ENCODE measurements around the gene FABP2. TPM values are rescaled to one million over a fixed set of nuclear protein-coding genes. Genes with fewer than 3 reads are reported as not detected.

Gene FABP2
- total and polyA plus RNA-seq, 3 donors from 2014 or later = not detected

DNA sequence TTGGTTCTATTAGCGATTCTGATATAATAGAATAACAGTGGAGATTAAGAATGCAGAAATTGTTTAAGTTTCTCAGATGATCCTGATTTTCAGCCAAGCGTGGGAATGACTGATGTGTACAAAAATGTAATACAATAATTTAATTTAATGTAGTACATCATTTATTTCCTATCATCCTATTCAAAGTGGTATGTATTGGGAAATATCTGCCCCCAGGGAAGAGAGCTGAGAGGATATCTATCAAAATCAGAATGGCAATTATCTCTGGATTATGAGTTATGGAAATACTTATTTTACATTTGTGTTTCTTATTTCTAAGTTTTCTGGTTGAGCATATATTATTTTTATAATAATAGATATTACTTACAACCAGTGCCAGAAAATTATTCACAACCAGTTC lies 3.9 kb downstream of the FABP2 start:
- Histone ChIP-seq H3K9me3 (no peaks in the 10 kb centered on the region), H3K27me3 (no peaks in the 10 kb centered on the region), H3K36me3 (ENCODE audit: low read depth, missing control alignments) (no peaks in the 10 kb centered on the region), H3K4me3 (no peak overlapping the region), H3K4me1 (no peaks in the 10 kb centered on the region), H3K27ac (no peak overlapping the region)
- intact Hi-C loops (cut with DNase I; ENCODE audit: low total_unique reads) = no loop called here
- no peak for TF ChIP-seq POLR2A (IDR thresholded peaks at IDR 0.05)
- TF ChIP-seq CTCF (IDR thresholded peaks at IDR 0.05) = no peak
- DNase-seq = no peak
- 49 to 72% methylated on average over 2 of the region's 2 CpGs for WGBS, 2 donors

DNA sequence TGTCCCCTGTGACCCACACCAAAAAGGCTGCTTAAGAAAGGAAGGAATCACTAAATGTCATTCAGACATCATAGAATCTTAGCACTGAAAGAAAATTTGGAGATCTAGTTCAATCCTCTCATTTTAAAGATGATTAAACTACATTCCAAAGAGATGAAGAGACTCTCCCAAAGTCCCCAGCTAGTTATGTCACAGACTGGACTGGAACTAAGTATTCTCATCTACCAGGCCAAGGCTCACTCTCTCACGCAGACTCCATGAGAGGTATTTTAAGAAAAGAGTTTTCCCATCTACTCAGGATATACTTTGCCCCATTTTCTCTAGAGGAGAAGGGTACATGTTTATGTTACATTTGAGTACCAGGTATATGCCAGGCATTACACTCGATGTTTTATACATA lies 6.9 kb downstream of the FABP2 start:
- Histone ChIP-seq H3K27me3 (no peaks in the 10 kb centered on the region), H3K27ac (no peak overlapping the region), H3K4me1 (no peaks in the 10 kb centered on the region), H3K4me3 (no peak overlapping the region), H3K9me3 (no peaks in the 10 kb centered on the region), H3K36me3 (ENCODE audit: low read depth, missing control alignments) (no peaks in the 10 kb centered on the region)
- WGBS, 2 donors = 82 to 86% methylated on average over 2 of the region's 2 CpGs
- TF ChIP-seq POLR2A (IDR thresholded peaks at IDR 0.05) (no peak), CTCF (IDR thresholded peaks at IDR 0.05) (no peak)
- no peak for DNase-seq
- intact Hi-C loops (cut with DNase I; ENCODE audit: low total_unique reads) = no loop called here

- Histone ChIP-seq H3K27ac (no peak overlapping the region), H3K4me3 (no peak overlapping the region), H3K36me3 (ENCODE audit: low read depth, missing control alignments) (no peaks in the 10 kb centered on the region), H3K27me3 (no peaks in the 10 kb centered on the region), H3K9me3 (no peaks in the 10 kb centered on the region), H3K4me1 (no peaks in the 10 kb centered on the region)
- DNase-seq = peak; percentile 34
- TF ChIP-seq CTCF (IDR thresholded peaks at IDR 0.05) (peak in 2 of 3 experiments; percentile 11 to 32), POLR2A (IDR thresholded peaks at IDR 0.05) (no peak)
- intact Hi-C loops (cut with DNase I; ENCODE audit: low total_unique reads) = no loop called here
- WGBS, 2 donors = 25 to 34% methylated on average over 4 of the region's 4 CpGs
Measured at GRCh38 chr4:119314356-119314755, 7.6 kb downstream of the FABP2 start.

- intact Hi-C loops (cut with DNase I; ENCODE audit: low total_unique reads) = no loop called here
- no peak for TF ChIP-seq CTCF (IDR thresholded peaks at IDR 0.05)
- TF ChIP-seq POLR2A (IDR thresholded peaks at IDR 0.05) = no peak
- no peak overlapping the region for H3K27ac ChIP-seq
- H3K27me3 ChIP-seq = no peaks in the 10 kb centered on the region
- no peaks in the 10 kb centered on the region for H3K4me1 ChIP-seq
- no peak overlapping the region for H3K4me3 ChIP-seq
- H3K9me3 ChIP-seq = no peaks in the 10 kb centered on the region
- H3K36me3 ChIP-seq (ENCODE audit: low read depth, missing control alignments) = no peaks in the 10 kb centered on the region
- no peak for DNase-seq
Measured at GRCh38 chr4:119313237-119313636, 8.7 kb downstream of the FABP2 start.

DNA sequence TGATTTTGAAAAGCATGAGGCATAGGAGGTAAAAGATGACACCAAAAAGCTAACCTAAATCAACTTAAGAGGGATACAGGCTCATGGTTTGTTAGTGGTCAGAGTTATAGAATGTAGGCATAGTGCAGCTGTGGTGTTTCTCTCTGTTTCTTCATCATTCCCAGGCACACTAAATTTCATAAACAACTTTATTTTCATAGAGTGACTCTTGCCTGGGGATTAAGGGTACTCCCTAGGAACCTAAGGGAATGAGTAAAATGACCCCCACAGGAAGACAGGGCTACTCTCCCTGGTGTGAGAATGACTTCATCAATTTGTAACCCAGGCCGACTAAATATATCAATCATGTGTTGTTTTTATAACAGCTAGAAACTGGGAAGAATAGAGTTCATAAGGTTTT lies 11.1 kb downstream of the FABP2 start:
- no peak overlapping the region for H3K27ac ChIP-seq
- no peak overlapping the region for H3K4me3 ChIP-seq
- intact Hi-C loops (cut with DNase I; ENCODE audit: low total_unique reads) = no loop called here
- no peaks in the 10 kb centered on the region for H3K36me3 ChIP-seq (ENCODE audit: low read depth, missing control alignments)
- H3K9me3 ChIP-seq = no peaks in the 10 kb centered on the region
- DNase-seq = no peak
- WGBS, 2 donors = 70 to 74% methylated on average over 1 of the region's 1 CpG
- TF ChIP-seq CTCF (IDR thresholded peaks at IDR 0.05) (no peak), POLR2A (IDR thresholded peaks at IDR 0.05) (no peak)
- H3K4me1 ChIP-seq = no peaks in the 10 kb centered on the region
- no peaks in the 10 kb centered on the region for H3K27me3 ChIP-seq

Measured in testis (tissue), 3 donors.